Transverse colon (tissue), 4 donors: ENCODE measurements around the gene SPRR1A.

ENCODE experiments used
- CTCF ChIP-seq, 5 experiments: fragments of 200-600 bp in 3 of 5; fragments of 450-650 bp in 2 of 5; sonication (generic) in 3 of 5; IDR thresholded peaks; 1 replicate in 2 of 5; 2 replicates in 3 of 5; pipeline ENCODE4 v1.5.1; 2016 to 2017; ENCODE audit warnings: antibody characterized with exemption in 5 of 5, inconsistent platforms in 3 of 5, mild to moderate bottlenecking in 2 of 5, moderate library complexity in 1 of 5
- EP300 ChIP-seq: sonication (generic); formaldehyde crosslinking; IDR thresholded peaks from one replicate; pipeline ENCODE4 v1.6.1; 2017; ENCODE audit warnings: antibody characterized with exemption, low read depth
- POLR2A ChIP-seq: fragments of 450-650 bp; IDR thresholded peaks from one replicate; pipeline ENCODE4 v1.6.1; 2016; ENCODE audit warnings: antibody characterized with exemption, mild to moderate bottlenecking, moderate library complexity
- POLR2AphosphoS5 ChIP-seq, 3 donors: sonication (generic); formaldehyde crosslinking; IDR thresholded peaks; one replicate each; pipeline ENCODE4 v1.6.1; 2016; ENCODE audit warnings: antibody characterized with exemption in 3 of 3

DNA sequence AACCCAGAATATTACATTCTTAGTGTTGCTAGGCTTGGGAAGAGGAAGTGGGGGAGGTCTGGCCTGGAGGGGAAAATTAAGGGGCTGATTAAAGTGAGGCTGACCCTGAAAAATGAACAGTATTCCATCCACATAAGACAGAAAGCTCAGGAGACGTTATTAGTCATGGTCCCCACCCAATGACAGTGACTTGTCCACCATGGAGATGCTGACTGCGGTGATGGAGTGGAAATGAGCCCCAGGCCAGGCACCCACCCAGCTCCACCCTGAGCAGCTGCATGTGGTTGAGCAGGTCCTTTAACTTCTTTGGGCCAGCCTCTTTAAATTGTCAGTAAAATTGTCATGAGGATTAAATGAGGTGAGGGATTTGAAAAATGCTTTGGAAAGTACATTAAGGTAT is 14.8 kb upstream of the SPRR1A start:
- TF ChIP-seq CTCF (IDR thresholded peaks at IDR 0.05), result no peak
- TF ChIP-seq POLR2A, result no peak
- TF ChIP-seq EP300, result no peak
- TF ChIP-seq POLR2AphosphoS5 (IDR thresholded peaks at IDR 0.05), result no peak
